Ovary (tissue), 9 donors: ENCODE measurements around the gene TTC16. TPM values are rescaled to one million over a fixed set of nuclear protein-coding genes. Genes with fewer than 3 reads are reported as not detected.

Experiments
- DNase-seq, 5 donors: peaks; one replicate each; pipeline ENCODE4 v3.0.0-alpha.2; 2019 to 2020
- H3K27ac ChIP-seq, 2 donors: fragments of 200-600 bp; one replicate each; pipeline versions ENCODE4 v1.5.1 to v1.8.0; 2019 to 2022
- H3K27me3 ChIP-seq: fragments of 200-600 bp; one replicate; pipeline ENCODE4 v1.8.0; 2022
- H3K36me3 ChIP-seq: fragments of 200-600 bp; sonication (generic); one replicate; pipeline ENCODE4 v1.5.1; 2019
- H3K4me1 ChIP-seq: one replicate; pipeline ENCODE4 v1.8.1; 2013; ENCODE audit warnings: mild to moderate bottlenecking, moderate library complexity; ENCODE audit not compliant: insufficient read depth
- H3K4me3 ChIP-seq: fragments of 200-600 bp; sonication (generic); one replicate; pipeline ENCODE4 v1.5.1; 2017
- H3K9me3 ChIP-seq, 2 donors: fragments of 200-600 bp in 1 of 2; sonication (generic) in 1 of 2; one replicate each; pipeline versions ENCODE4 v1.5.1 to v1.8.1; 2013 to 2019; ENCODE audit warnings: mild to moderate bottlenecking in 1 of 2, moderate library complexity in 1 of 2
- EP300 ChIP-seq: sonication (generic); formaldehyde crosslinking; IDR thresholded peaks from one replicate; pipeline ENCODE4 v1.6.1; 2017; ENCODE audit warnings: antibody characterized with exemption
- POLR2A ChIP-seq: fragments of 450-650 bp; IDR thresholded peaks from one replicate; pipeline ENCODE4 v1.6.1; 2017; ENCODE audit warnings: antibody characterized with exemption, mild to moderate bottlenecking, moderate library complexity
- WGBS, 3 donors: extraction: QIAGEN DNeasy Blood & Tissue Kit in 1 of 3; methylation state at CpG; one replicate each; pipeline versions ENCODE4 v1.1.5 to v1.1.7; 2013 to 2017; 5-methylcytosine and 5-hydroxymethylcytosine counted together
- intact Hi-C, 4 donors: fragments of 100-400 bp; cut with DNase I; formaldehyde crosslinking; loops; one replicate each; pipeline versions ENCODE4 v1.11.0 to v1.15.1; 2022 to 2023
- polyA plus RNA-seq, 2 donors: library from polyadenylated mRNA; stranded (reverse); fragments of 200-250 nt in 1 of 2; fragments of 350-450 nt in 1 of 2; fragmentation: Illumina TruSeq in 1 of 2; extraction: RNeasy Lipid Tissue Mini Kit (QIAGEN cat#74804) in 1 of 2; gene quantifications; one replicate each; pipeline ENCODE4 v1.2.3, GENCODE V29; 2013 to 2014
- total RNA-seq, 7 donors: library from RNA; depleted of rRNA in 2 of 7; stranded (reverse); fragments of >200 nt in 2 of 7; fragmentation: NEBNext Ultra II Directional in 3 of 7; extraction: Animal tissue kit (Norgen Biotek cat#: 25700) in 3 of 7; gene quantifications; one replicate each; pipeline versions ENCODE4 v1.1.0 to v1.2.4, GENCODE V29; 2016 to 2023
- TF ChIP-seq, protein P1 (sequence below), 3 donors: fragments of 450-650 bp in 2 of 3; fragments of 200-600 bp in 1 of 3; IDR thresholded peaks; one replicate each; pipeline versions ENCODE4 v1.5.1 to v1.8.0; 2016 to 2022; ENCODE audit warnings: antibody characterized with exemption in 3 of 3, mild to moderate bottlenecking in 1 of 3
- donor health status: DM: no; HTN: no; CAD: no; lungs with moderate emphysema.
- donor health status: DM: no; HTN: no; CAD: no.
- donor health status: Bipolar disorder and iron deficiency.
- donor health status: DM: yes; HTN: yes; CAD: no.
- donor health status: DM: no; HTN: no; CAD: no.
- donor health status: DM: yes; HTN: yes; CAD: no.

The TTC16 gene
- total and polyA plus RNA-seq, 9 donors = under 0.01 to 5.9 (median 0.21) TPM; not detected in 3

DNA sequence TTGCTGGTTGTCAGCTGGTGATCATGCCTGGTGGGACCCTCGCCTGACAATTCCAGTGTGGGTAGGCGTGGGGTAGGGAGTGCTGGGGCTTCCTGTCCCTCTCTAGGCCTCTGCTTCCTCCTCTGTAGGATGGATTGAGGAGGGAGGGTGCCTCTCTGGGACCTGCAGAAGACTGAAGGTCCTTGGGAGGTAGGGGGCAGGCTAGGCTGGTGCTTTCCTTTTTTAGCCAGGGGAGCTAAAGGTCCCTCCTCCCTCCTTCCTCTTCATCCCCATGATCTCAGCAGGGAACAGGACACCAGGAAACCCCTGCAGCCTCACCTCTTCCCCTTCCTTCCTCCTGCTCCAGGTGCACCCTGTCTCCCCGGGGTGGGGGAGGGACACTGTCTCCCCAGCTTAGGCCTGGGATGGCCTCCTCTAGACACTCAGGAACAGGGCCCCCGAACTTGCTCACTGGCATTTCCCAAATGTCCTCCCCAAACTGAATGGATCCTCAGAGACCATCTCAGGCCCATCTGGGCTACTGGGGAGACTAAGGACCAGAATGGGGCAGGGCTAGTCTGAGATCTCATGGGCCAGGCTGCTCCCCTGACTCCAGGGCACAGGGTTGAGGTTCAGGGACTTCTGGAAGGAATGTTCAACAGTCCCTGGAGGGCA, 54.2 kb downstream of the TTC16 start:
- Histone ChIP-seq H3K4me1 (peaks cover 7% of the 10 kb centered on the region), H3K27ac (no peak overlapping the region), H3K27me3 (no peaks in the 10 kb centered on the region), H3K36me3 (no peaks in the 10 kb centered on the region), H3K9me3 (no peaks in the 10 kb centered on the region), H3K4me3 (no peak overlapping the region)
- WGBS, 3 donors = 58 to 69% (median 65%) methylated on average over 4 of the region's 4 CpGs
- TF ChIP-seq POLR2A (no peak), EP300 (no peak)
- TF ChIP-seq, protein P1, sequence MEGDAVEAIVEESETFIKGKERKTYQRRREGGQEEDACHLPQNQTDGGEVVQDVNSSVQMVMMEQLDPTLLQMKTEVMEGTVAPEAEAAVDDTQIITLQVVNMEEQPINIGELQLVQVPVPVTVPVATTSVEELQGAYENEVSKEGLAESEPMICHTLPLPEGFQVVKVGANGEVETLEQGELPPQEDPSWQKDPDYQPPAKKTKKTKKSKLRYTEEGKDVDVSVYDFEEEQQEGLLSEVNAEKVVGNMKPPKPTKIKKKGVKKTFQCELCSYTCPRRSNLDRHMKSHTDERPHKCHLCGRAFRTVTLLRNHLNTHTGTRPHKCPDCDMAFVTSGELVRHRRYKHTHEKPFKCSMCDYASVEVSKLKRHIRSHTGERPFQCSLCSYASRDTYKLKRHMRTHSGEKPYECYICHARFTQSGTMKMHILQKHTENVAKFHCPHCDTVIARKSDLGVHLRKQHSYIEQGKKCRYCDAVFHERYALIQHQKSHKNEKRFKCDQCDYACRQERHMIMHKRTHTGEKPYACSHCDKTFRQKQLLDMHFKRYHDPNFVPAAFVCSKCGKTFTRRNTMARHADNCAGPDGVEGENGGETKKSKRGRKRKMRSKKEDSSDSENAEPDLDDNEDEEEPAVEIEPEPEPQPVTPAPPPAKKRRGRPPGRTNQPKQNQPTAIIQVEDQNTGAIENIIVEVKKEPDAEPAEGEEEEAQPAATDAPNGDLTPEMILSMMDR (IDR thresholded peaks at IDR 0.05) = no peak
- peak in 1 of 5 donors; percentile 38 for DNase-seq
- intact Hi-C loops = no loop called here

DNA sequence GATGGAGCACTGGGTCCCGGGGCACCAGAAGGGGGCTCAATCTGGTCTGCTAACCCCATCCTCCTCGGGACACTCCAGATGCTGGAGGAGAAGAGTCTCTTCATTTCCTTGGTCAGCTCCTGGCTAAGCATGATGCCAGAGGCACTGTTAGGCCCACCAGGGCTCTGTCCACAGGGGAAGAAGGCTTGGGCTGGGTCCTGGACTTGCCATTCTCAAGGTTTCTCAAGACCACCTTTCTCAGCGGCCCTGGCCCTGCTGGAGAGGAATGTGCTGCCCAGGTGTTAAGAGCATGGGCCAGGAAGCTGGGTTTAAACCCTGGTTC, 54.7 kb downstream of the TTC16 start:
- Histone ChIP-seq H3K4me3 (peak overlapping the region; percentile 50), H3K4me1 (peaks cover 7% of the 10 kb centered on the region), H3K36me3 (no peaks in the 10 kb centered on the region), H3K27ac (no peak overlapping the region), H3K9me3 (no peaks in the 10 kb centered on the region), H3K27me3 (no peaks in the 10 kb centered on the region)
- 47 to 62% (median 50%) methylated on average over 3 of the region's 3 CpGs for WGBS, 3 donors
- intact Hi-C loops = no loop called here
- peak in 1 of 5 donors; percentile 42 for DNase-seq
- TF ChIP-seq, protein P1 (IDR thresholded peaks at IDR 0.05) = no peak
- no peak for TF ChIP-seq POLR2A
- TF ChIP-seq EP300 = no peak

DNA sequence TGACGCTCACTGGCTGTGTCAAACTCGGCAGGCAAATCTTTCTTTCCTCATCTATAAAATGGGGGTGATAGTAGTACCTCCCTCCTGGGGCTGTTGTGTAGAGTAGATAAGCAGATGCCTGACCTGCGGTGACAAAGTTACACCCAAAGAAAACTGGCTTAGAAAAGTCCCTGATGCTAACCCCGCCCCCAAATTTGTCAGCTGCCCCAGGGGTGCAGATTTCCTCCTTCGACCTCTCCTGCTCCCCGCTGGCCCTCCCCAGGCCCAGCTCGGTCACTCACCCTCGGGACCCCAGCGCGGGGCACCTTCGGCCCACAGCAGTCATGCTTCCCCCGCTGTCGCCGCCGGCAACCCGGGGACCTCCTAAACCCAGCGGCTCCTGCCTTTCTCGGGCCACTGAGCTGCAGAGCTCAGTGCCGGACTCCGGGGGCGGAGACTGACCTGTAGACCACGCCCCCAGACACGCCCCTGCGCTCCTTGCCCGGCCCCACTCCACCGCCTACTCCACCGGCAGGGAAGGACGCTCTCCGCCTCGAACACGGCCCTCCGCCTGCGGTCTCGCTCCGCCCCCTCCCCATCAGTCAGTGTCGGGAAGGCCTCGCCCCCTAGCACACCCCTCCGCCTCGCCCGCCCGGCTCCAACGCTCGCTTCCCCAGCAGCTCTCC, 55.2 kb downstream of the TTC16 start:
- H3K4me1 ChIP-seq = peaks cover 7% of the 10 kb centered on the region
- H3K27me3 ChIP-seq = no peaks in the 10 kb centered on the region
- peak overlapping the region in 1 of 2 donors; percentile 26 for H3K27ac ChIP-seq
- intact Hi-C loops = no loop called here
- no peak for TF ChIP-seq POLR2A
- TF ChIP-seq, protein P1 (IDR thresholded peaks at IDR 0.05) = no peak
- H3K4me3 ChIP-seq = peak overlapping the region; percentile 50
- no peaks in the 10 kb centered on the region for H3K9me3 ChIP-seq
- WGBS, 3 donors = 3 to 5% (median 4%) methylated on average over 40 to 43 of the region's 43 CpGs
- no peaks in the 10 kb centered on the region for H3K36me3 ChIP-seq
- peak; percentile 99 for DNase-seq

DNA sequence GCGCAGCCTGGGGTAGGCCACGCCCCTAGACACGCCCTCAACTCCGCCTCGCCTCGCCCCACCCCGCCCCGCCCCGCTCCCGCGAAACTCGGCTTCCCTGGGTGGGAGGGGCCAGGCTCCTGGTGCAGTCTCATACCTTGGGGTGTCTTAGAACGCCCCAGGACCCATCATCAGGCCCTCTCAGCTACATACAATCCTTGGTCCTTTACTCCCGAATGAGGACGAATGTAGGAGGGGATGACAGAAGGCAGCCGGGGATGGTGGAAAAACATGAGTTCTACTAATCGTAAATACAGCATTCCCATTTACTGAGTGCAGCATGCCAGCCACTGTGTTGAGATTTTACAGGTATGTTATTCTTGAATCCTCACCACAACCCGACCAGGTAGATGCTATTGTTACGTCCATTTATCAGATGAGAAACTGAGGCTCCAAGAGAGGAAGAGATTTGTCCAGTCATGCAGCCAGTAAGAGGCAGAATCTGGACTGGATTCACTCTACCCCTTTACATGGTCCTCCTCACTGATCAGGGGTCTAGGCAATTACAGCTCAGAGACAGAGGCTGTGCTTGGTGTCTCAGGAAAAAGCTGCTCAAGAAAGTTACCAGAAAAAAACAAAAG, 55.8 kb downstream of the TTC16 start:
- TF ChIP-seq POLR2A (no peak), EP300 (no peak)
- TF ChIP-seq, protein P1 (IDR thresholded peaks at IDR 0.05) = no peak
- H3K4me3 ChIP-seq = peak overlapping the region; percentile 50

More for the DNA sequence above, 55.8 kb downstream of the TTC16 start:
- H3K4me1 ChIP-seq = peaks cover 7% of the 10 kb centered on the region
- DNase-seq = no peak
- H3K27ac ChIP-seq = peak overlapping the region in 1 of 2 donors; percentile 26
- intact Hi-C loops = no loop called here
- no peaks in the 10 kb centered on the region for H3K9me3 ChIP-seq
- no peaks in the 10 kb centered on the region for H3K36me3 ChIP-seq
- 2 to 5% (median 2%) methylated on average over 17 to 19 of the region's 19 CpGs for WGBS, 3 donors
- no peaks in the 10 kb centered on the region for H3K27me3 ChIP-seq
